HG03439 (cell line): ENCODE measurements around the gene STK4.
"Not testable (repeated sequence)": the region's sequence is repeated elsewhere in the genome, so short reads cannot be mapped to it uniquely, and the experiment has no call there.

Experiments used
- ATAC-seq: cut with Tn5 transposase; IDR thresholded peaks from one replicate; pipeline ENCODE4 v1.9.1; 2021; ENCODE audit warnings: mild to moderate bottlenecking, moderate library complexity; ENCODE audit not compliant: unreplicated experiment

The STK4 gene

DNA sequence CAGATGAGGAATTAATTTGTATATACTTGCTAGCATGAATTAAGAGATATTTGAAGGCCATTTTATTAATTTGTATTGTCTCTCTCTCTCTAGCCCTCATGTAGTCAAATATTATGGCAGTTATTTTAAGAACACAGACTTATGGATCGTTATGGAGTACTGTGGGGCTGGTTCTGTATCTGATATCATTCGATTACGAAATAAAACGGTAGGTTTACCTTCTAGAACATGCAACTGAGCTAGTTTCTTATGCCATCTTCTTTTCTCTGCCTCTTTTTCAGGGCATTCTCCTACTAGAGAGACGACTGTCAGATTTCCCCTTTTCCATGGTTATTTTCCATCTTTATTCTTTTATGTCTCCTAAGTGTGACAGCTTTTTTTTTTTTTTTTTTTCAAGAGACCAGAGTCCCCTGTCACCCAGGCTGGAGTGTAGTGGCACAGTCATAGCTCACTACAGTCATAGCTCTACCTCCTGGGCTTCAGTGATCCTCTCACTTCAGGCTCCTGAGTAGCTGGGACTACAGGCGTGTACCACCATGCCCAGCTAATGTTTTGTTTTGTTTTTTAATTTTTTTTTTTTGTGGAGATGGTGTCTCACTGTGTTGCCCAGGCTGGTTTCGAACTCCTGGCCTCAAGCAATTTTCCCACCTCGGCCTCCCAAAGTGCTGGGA is 15.6 kb downstream of the STK4 start:
- ATAC-seq, result no peak

DNA sequence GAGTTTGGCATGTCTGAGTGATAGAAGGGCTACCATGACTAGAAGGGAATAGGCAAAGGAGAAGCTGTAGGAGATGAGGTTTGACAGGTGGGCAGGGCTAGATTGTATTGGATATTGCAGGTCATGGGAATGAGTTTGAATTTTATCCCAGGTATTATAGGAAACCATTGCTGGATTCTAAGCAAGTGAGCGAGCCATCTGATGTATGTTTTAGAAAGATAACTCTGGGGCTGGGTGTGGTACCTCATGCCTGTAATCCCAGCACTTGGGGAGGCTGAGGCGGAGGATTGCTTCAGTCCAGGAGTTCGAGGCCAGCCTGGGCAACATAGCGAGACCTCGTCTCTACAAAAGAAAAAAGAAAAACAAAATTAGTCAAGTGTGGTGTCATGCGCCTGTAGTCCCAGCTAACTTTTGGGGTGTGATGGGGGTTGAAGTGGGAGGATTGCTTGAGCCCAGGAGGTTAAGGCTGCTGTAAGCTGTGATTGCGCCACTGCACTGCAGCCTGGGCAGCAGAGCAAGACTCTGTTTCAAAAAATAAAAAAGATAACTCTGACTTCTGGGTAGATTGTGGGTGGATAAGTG is 16.9 kb downstream of the STK4 start:
- no peak for ATAC-seq

DNA sequence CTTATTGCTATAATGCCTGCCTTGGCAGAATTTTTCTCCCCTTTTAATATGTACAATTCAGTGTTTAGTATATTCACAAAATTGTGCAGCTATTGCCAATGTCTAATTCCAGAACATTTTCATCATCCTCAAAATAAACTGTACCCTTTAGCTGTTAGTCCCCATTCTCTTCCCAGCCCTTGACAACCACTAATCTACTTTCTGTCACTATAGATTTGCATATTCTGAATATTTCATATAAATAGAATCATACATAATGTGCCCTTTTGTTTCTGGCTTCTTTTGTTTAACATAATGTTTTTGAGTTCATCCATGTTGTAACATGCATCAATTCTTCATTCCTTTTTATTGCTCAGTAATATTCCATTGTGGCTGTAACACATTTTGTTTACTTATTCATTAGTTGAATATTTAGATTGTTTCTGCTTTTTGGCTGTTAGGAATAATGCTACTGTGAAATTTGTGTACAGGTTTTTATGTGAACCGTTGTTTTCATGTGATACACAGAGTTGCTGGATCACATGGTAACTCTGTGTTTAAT is 22.4 kb downstream of the STK4 start:
- ATAC-seq, result no peak

DNA sequence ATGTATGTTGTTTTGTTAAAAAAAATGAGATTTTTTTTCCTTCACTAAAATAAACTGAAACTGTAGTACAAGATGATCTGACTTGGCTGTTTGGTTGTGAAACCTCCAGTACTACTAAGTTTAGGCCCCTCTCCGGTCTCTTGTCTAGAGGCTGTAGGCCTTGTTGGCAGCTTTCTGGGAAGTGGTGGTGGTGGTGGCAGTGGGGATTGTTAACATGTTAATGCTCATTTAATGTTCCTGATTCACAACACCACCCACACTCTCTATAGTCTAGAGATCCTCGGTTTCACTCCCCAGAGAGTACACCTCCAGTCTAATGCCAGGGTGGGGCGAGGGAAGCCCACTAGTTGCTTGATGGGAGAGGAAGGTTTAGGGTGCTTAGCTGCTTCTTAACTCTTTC is 24.1 kb downstream of the STK4 start:
- ATAC-seq, result no peak

DNA sequence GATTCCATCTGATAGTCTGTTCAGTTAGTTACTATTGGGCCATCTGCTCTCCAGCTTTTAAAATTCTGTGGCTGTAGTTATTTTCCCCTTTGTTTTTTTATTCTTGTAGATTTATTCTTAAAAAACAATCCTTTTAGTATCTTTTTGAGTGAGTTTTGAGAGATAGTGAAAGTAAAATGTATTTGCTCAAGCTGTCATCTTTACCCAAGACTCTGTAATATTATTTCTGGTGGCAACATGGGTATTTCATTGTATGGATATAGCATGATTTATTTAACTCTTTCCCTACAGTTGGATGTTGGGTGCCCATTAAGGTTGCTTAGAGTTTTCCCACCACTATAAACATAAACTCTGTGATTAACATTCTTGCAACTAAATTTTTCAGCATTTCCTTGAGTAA is 24.6 kb downstream of the STK4 start:
- no peak for ATAC-seq

DNA sequence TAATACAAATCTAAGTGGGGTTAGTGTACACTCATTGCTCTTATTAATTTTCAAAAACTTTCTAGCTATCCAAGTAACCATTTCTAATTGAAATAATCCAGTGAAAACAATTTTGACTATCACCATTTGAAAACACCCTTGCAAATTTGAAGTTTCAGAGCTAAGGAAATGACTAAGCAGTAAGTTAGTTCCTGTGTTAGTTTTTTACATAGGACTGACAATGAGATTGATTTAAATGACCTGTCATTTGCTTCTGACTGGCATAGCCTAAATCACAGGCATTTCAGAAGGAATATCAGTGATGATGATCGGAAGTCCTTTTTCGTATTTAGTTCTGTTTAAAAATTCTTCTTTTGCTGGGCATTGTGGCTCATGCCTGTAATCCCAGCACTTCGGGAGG is 27.0 kb downstream of the STK4 start:
- ATAC-seq, result no peak

DNA sequence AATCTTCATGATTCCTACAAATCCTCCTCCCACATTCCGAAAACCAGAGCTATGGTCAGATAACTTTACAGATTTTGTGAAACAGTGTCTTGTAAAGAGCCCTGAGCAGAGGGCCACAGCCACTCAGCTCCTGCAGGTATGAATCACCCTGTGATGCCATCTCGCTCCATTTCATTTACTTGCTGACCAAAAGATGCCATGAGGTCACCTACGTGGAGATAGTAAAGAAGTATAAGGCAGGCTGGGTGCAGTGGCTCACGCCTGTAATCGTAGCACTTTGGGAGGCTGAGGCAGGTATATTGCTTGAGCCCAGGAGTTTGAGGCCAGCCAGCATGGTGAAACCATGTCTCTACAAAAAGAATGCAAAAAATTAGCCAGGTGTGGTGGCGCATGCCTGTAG is 30.9 kb downstream of the STK4 start:
- ATAC-seq, result no peak

DNA sequence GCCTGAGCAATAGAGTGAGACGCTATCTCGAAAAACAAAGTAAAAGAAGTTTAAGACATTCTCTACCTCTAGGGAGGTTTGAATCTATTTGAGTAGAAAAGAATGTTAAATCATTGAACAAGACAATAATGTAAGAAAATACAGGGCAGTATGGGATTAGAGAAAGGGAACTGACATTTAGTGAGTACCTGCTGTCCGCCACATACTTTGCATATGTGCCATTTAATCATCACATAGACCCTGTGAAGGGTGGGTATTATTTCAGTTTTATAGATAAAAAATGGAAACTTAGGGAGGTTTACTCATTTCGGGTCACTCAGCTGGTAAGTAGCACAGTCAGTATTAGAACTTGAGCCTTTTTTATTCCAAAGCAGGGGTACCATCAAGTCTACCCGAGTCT is 31.4 kb downstream of the STK4 start:
- no peak for ATAC-seq

DNA sequence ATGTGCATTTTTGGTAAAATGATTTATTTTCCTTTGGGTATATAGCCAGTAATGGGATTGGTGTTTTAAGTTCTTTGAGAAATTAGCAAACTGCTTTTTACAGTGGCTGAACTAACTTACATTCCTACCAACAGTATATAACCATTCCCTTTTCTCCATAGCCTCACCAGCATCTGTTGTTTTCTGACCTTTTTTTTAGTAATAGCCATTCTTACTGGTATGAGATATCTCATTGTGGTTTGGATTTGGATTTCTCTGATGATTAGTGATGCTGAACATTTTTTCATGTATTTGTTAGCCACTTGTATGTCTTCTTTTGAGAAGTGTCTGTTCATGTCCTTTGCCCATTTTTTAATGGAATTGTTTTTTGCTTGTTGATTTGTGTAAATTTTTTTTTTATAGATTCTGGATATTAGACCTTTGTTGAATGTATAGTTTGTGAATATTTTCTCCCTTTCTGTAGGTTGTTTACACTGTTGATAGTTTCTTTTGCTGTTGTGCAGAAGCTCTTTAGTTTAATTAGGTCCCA is 42.3 kb downstream of the STK4 start:
- no peak for ATAC-seq

DNA sequence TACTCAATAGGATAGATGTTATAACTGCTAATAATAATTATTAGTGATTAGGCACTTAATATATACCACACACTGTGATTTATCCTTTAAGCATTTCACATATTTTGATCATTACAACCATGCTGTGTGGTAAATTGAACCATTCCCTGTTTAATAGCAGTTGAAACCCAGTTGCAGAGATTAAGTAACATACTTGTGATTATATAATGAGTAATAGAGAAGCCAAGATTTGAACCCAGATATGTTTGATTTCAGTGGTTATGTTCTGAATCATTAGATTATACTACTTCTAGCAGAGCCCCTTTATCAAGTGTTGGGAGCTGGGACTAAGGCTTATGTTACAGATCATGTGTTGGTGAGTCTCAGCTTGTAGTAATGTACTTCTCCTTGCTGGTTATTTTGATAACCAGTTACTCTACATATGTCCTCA is 44.1 kb downstream of the STK4 start:
- no peak for ATAC-seq

DNA sequence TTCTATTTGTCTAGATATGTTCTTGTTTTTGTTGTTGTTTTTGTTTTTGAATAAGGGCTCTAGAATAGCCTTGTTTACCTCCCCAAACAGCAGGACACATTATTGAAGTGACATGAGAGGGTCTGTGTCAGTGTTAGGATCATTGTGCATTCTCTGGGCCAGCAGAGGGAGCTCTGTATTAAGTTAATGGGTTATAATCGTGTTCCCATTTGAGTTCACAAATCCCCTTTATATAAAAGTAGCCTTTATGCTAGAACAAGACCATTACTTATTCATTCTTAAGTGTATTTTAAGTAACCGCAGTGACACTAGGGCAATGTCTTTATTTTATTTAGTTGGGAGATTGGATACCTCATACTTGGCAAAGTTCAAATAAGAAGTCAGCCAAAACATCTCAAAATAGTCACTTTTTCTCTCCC is 44.8 kb downstream of the STK4 start:
- no peak for ATAC-seq

DNA sequence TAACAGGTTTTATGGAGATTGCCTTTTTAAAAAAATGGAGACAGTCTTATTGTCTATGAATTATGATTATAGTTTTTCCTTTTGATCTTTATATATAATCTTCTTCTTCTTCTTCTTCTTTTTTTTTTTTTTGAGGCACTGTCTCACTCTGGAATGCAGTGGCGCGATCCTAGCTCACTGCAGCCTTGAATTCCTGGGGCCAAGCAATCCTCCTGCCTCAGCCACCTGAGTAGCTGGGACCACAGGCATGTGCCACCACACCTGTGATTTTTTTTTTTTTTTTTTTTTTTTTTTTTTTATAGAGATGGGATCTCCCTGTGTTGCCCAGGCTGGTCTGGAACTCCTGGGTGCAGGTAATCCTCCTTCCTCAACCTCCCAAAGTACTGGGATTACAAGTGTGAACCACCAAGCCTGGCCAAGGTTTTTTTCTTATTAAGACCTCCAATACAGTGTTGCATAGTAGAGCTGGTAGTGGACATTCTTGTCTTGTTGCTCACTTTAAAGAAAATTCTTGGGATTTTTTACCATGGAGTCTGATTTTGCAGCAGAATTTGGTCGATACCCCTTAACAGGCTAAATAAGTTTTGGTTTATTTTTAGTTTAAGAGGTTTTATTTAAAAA is 46.5 kb downstream of the STK4 start:
- no peak for ATAC-seq

DNA sequence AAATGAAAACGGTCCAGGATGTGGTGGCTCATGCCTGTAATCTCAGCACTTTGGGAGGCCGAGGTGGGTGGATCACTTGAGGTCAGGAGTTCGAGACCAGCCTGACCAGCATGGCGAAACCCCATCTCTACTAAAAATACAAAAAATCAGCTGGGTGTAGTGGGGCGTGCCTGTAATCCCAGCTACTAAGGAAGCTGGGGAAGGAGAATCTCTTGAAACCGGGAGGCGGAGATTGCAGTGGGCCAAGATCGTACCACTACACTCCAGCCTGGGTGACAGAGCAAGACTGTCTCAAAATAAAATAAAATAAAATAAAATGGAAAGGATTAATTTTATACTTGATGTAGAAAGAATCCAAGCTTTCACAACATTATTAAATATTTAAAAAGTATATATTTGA is 47.8 kb downstream of the STK4 start:
- ATAC-seq, result not testable (repeated sequence)

DNA sequence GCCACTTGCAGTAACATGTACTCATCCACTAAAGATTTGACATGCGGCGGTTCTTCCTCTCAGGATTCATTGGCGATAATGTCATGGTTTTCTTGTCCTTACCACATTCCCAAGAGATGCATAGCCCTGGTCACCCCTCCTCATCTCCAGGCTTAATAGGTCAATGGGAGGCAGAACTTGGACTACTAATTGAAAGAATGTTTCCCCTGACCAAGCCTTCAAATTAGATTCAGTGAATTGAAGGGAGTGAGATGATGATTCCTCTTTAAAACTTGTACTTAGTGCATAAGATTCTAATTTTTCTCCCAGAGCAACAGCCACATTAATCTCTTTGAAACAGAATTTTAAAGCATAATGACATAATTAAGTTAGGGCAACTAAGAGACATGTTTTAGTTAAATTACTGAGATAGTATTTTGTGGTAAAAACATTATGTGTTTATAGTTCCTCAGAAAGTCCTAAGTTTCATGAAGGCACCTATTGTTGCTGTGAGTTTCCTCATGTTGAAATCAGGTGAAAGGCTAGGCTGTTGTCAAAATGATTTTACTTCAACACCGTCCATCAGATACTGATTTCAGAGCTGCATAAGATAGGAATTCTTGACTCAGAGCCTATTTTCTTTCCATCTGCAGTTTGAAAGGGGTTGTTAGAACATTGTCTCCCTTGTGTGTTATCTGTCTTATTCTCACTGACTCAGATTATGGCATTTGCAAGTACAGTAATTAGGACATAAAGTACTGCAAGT is 48.5 kb downstream of the STK4 start:
- ATAC-seq, result no peak

DNA sequence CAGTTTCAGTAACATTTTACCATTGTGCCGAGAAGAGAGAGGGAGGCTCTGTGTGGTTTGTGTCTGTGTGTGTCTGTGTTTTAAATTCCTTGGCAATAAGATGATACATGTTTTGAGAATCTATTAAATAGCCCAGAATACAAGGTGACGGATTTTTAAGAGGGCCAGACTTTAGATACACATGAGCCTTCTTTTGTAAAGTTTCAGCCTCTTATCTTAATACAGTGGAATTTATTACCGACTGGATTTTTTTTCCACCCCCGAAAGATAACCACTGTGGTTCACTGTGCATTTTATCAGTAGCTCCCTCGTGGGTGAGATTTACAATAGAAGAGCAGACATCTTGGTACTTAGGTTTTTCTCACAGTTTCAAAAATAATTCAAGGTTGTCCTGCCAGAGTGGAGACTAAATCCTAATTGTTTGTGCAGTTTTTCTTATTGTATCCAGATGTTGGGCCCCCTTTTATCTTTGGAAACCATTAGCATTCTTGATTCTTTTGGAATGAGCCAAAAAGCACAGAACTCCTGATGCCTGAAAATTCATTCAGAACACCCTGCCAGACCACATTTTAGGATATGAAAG is 49.9 kb downstream of the STK4 start:
- ATAC-seq, result no peak

DNA sequence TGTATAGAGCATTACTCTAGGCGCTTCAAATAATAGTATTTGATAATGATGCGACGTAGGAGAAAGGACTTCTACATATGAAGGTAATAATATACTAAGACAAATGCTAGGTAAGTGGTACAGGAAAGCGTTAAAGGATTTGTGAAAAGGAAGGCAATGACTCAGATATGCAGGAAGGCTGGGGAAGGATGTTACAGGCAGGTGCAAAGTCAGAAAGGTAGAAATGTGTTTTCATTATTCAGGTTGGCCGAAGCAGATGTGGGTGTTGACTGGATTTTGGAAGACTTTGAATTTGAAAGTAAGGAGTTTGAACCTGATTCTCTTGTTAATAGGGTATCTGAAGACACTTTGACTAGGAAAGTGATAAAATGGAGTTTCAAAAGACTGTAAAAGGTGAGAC is 51.0 kb downstream of the STK4 start:
- ATAC-seq, result no peak

DNA sequence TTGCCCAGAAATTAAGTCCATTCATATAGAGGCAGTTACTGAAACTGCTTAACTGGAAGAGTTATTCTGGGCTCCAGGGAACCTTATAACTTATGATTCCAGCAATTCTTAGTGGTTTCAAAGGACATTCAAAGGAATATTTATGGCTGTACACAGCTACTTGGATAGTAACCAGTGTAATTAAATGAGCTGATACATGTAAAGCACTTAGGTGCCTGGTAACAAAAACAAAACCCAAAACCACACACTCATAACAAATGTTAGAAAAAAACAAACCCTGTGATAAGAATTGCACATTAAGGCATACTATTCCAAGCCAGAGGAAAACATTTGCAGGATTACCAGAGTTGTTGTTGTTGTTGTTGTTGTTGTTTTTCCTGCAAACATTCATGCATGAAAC is 51.5 kb downstream of the STK4 start:
- ATAC-seq, result no peak

DNA sequence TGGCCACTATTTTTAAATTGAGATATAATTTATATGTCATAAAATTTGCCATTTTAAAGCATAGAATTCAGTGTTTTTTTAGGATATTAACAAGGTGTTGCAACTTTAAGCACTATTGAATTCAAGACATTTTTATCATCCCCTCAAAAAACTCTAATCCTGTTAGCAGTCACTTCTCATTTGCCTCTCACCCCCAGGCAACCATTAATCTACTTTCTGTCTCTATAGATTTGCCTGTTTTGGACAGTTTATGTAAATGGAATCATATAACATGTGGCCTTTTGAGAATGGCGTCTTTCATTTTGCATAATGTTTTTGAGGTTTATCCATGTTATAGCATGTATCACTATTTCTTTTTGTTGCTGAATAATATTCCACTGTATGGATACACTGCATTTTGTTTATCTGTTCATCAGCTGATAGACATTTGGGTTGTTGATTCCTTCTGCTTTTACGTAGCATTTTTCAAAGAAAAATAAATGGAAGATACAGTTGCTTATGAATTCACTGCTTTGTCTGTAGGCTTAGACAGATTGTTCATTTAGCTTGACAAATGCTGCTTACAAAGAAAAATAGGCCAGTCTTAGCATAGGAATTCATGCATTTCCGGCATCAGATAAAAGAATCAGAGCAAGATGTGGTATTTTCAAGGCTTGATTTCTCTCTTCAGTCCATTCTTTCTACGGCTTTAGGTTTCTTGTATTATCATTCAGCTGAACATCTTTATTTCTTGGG is 52.9 kb downstream of the STK4 start:
- ATAC-seq, result no peak

DNA sequence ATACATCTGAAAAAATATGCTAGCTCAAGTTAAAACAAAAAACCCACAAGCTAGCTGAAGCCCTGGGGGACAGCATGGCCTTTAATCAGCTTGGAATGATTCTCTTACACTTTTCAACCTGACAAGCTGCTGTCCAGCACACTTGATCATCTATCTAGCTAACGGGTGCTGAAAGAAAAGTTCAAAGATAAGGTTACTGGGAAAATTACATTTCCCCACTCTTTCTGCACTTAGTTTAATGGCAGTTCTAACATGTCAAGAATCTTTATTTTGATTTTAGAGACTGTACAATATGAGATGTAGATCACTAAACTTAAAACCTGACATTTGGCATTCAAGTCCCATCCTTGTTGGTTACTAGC is 53.4 kb downstream of the STK4 start:
- ATAC-seq, result no peak

DNA sequence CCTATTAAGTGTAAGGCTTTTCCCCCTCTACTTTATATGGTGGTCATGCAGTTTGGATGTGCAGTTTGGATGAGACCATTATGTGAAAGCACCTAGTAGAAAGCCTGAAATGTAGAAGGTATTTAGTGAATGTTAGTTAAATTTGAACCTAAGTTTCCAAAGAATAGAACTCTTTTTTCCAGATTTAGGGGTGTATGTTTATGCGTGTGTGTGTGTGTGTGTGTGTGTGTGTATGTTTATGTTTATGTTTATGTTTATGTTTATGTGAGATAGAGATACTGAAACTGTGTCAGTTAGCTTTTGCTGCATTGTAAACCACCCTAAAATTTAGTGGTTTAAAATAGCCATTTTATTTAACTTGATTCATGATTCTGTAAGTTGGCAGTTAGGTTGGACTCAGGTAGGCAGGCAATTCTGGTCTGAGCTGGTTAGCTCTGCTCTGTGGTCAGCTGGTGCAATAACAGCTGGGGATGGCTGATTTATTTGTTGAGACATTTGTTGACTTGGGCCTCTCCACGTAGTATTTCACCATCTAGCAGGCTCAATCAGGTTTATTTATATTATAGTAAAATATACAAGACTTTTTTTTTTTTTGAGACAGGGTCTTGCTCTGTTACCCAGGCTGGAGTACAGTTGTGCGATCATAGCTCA is 54.0 kb downstream of the STK4 start:
- no peak for ATAC-seq
